SK-N-SH (cell line): ENCODE results near the gene SAP30BP. TPM values are rescaled to one million over a fixed set of nuclear protein-coding genes. Genes with fewer than 3 reads are reported as not detected.

ENCODE experiments used
- CTCF ChIA-PET: fragments of 300-600, 350-600 bp; formaldehyde crosslinking; extraction: SDS; loops from one replicate; lab custom pipeline; 2021; lab: Yijun Ruan, JAX
- POLR2A ChIA-PET: fragments of 350-600 bp; sonication (Branson Sonifier 250); formaldehyde crosslinking; extraction: SDS; loops from one replicate; lab custom pipeline; 2020; ENCODE audit warnings: antibody characterized with exemption, inconsistent platforms; lab: Yijun Ruan, JAX
- DNase-seq: peaks from one replicate; pipeline ENCODE4 v3.0.0; 2012
- H2AFZ ChIP-seq: fragments of 200-600 bp; sonication (generic); 2 replicates; pipeline ENCODE4 v1.8.1; 2016; ENCODE audit warnings: antibody characterized with exemption, mild to moderate bottlenecking, low read depth
- H3F3A ChIP-seq: fragments of 200-600 bp; sonication (generic); replicated peaks from 2 replicates; pipeline ENCODE3; 2016; ENCODE audit warnings: antibody characterized with exemption, mild to moderate bottlenecking; ENCODE audit not compliant: insufficient read depth
- H3K27ac ChIP-seq, 2 experiments: fragments of 200-500 bp in 1 of 2; fragments of 200-600 bp in 1 of 2; sonication (Bioruptor generic) in 1 of 2; sonication (generic), shearing (Covaris generic) in 1 of 2; 2 replicates each; pipeline versions ENCODE4 v1.5.1 to v1.6.1; 2014 to 2016; ENCODE audit warnings: low read depth in 2 of 2, inconsistent platforms in 1 of 2, low read length in 1 of 2, mild to moderate bottlenecking in 1 of 2, mixed read lengths in 1 of 2
- H3K27me3 ChIP-seq: fragments of 200-600 bp; sonication (generic), shearing (Covaris generic); 2 replicates; pipeline ENCODE4 v1.6.1; 2016; ENCODE audit warnings: mixed run types; ENCODE audit not compliant: insufficient read depth
- H3K36me3 ChIP-seq, 2 experiments: fragments of 200-500 bp in 1 of 2; fragments of 200-600 bp in 1 of 2; sonication (Bioruptor generic) in 1 of 2; sonication (generic) in 1 of 2; replicated peaks in 1 of 2; 2 replicates each; pipeline versions ENCODE3 to v1.5.1; 2014 to 2016; ENCODE audit warnings: low read length in 1 of 2, mild to moderate bottlenecking in 1 of 2; ENCODE audit not compliant: insufficient read depth in 2 of 2, control insufficient read depth in 1 of 2
- H3K4me1 ChIP-seq, 2 experiments: fragments of 200-500 bp in 1 of 2; fragments of 200-600 bp in 1 of 2; sonication (Bioruptor generic) in 1 of 2; sonication (generic), shearing (Covaris generic) in 1 of 2; 2 replicates each; pipeline versions ENCODE4 v1.5.1 to v1.6.1; 2014 to 2016; ENCODE audit warnings: low read depth in 1 of 2, low read length in 1 of 2, mixed run types in 1 of 2; ENCODE audit not compliant: insufficient read depth in 2 of 2, control insufficient read depth in 1 of 2
- H3K4me2 ChIP-seq: fragments of 200-600 bp; sonication (generic), shearing (Covaris generic); 2 replicates; pipeline ENCODE4 v1.6.1; 2017; ENCODE audit warnings: mixed run types
- H3K4me3 ChIP-seq, 2 experiments: fragments of 200-500 bp in 1 of 2; fragments of 200-600 bp in 1 of 2; sonication (Bioruptor generic) in 1 of 2; sonication (generic), shearing (Covaris generic) in 1 of 2; 2 replicates each; pipeline versions ENCODE4 v1.5.1 to v1.8.1; 2014 to 2016; ENCODE audit warnings: low read depth in 2 of 2, inconsistent platforms in 1 of 2, low read length in 1 of 2, mild to moderate bottlenecking in 1 of 2, mixed read lengths in 1 of 2, moderate library complexity in 1 of 2
- H3K79me2 ChIP-seq: fragments of 200-600 bp; sonication (generic); 2 replicates; pipeline ENCODE4 v1.8.1; 2017; ENCODE audit warnings: mild to moderate bottlenecking; ENCODE audit not compliant: insufficient read depth
- H3K9ac ChIP-seq: fragments of 200-600 bp; sonication (generic); 2 replicates; pipeline ENCODE4 v1.6.1; 2017; ENCODE audit warnings: mixed run types
- H3K9me2 ChIP-seq: fragments of 200-600 bp; sonication (generic); 2 replicates; pipeline ENCODE4 v1.6.1; 2017; ENCODE audit warnings: mixed run types
- H3K9me3 ChIP-seq: fragments of 200-600 bp; sonication (generic); 2 replicates; pipeline ENCODE4 v1.6.1; 2017; ENCODE audit warnings: mixed run types, mild to moderate bottlenecking, moderate library complexity
- H4K20me1 ChIP-seq: fragments of 200-600 bp; sonication (generic); 2 replicates; pipeline ENCODE4 v1.6.1; 2017; ENCODE audit warnings: mild to moderate bottlenecking, mixed run types; ENCODE audit not compliant: insufficient read depth
- ELF1 ChIP-seq: IDR thresholded peaks from 2 replicates; pipeline ENCODE4 v1.4.0; 2012
- JUND ChIP-seq: IDR thresholded peaks from 2 replicates; pipeline ENCODE4 v1.4.0; 2012
- MXI1 ChIP-seq: IDR thresholded peaks from 2 replicates; pipeline ENCODE4 v1.6.1; 2012; ENCODE audit warnings: mild to moderate bottlenecking, low read depth, low read length, improper control_type of control experiment
- POLR2AphosphoS5 ChIP-seq: IDR thresholded peaks from 2 replicates; pipeline ENCODE4 v1.6.1; 2012; ENCODE audit warnings: low read depth, low read length
- RCOR1 ChIP-seq: fragments of 150-350 bp; IDR thresholded peaks from 2 replicates; pipeline ENCODE4 v1.6.1; 2017; ENCODE audit warnings: antibody characterized with exemption, low read length
- RFX5 ChIP-seq: IDR thresholded peaks from 2 replicates; pipeline ENCODE4 v1.6.1; 2012; ENCODE audit warnings: mild to moderate bottlenecking, improper control_type of control experiment, low read length
- RXRA ChIP-seq: IDR thresholded peaks from 2 replicates; pipeline ENCODE4 v1.4.0; 2012; ENCODE audit warnings: low read depth, mild to moderate bottlenecking, borderline replicate concordance
- SIN3A ChIP-seq: IDR thresholded peaks from 2 replicates; pipeline ENCODE4 v1.6.1; 2012; ENCODE audit warnings: low read depth, mild to moderate bottlenecking, low read length, moderate library complexity, borderline replicate concordance
- SMC3 ChIP-seq: IDR thresholded peaks from 2 replicates; pipeline ENCODE4 v1.6.1; 2012; ENCODE audit warnings: low read depth, low read length, improper control_type of control experiment
- TAF1 ChIP-seq: IDR thresholded peaks from 2 replicates; pipeline ENCODE4 v1.6.1; 2012; ENCODE audit warnings: low read depth, mild to moderate bottlenecking, low read length, moderate library complexity, borderline replicate concordance
- TCF12 ChIP-seq: IDR thresholded peaks from 2 replicates; pipeline ENCODE4 v1.4.0; 2012
- YY1 ChIP-seq: IDR thresholded peaks from 2 replicates; pipeline ENCODE4 v1.4.0; 2012; ENCODE audit warnings: low read depth, mild to moderate bottlenecking
- WGBS: methylation state at CpG from one replicate; pipeline ENCODE4 v1.1.6; 2017; ENCODE audit warnings: low lambda C conversion rate; 5-methylcytosine and 5-hydroxymethylcytosine counted together
- polyA plus RNA-seq, 3 experiments: library from polyadenylated mRNA; depleted of rRNA; stranded (reverse); fragments of >200 nt; gene quantifications; 2 replicates each; pipeline ENCODE4 v1.2.3, GENCODE V29; 2012
- TF ChIP-seq, protein P1 (sequence below): IDR thresholded peaks from 2 replicates; pipeline ENCODE4 v1.4.0; 2012; ENCODE audit warnings: low read depth, borderline replicate concordance
- TF ChIP-seq, protein P2 (sequence below): fragments of 150-350 bp; IDR thresholded peaks from 2 replicates; pipeline ENCODE4 v1.6.1; 2017; ENCODE audit warnings: antibody characterized with exemption, low read length, low read depth, borderline replicate concordance
- TF ChIP-seq, protein P3 (sequence below): IDR thresholded peaks from 2 replicates; pipeline ENCODE4 v1.4.0; 2012; ENCODE audit warnings: low read depth, borderline replicate concordance
- TF ChIP-seq, protein P4 (sequence below): IDR thresholded peaks from 2 replicates; pipeline ENCODE4 v1.4.0; 2012; ENCODE audit warnings: low read depth

The SAP30BP gene
- polyA plus RNA-seq, 1 of the 3 experiments (the other 2 are of a cell fraction) = 158 TPM

DNA sequence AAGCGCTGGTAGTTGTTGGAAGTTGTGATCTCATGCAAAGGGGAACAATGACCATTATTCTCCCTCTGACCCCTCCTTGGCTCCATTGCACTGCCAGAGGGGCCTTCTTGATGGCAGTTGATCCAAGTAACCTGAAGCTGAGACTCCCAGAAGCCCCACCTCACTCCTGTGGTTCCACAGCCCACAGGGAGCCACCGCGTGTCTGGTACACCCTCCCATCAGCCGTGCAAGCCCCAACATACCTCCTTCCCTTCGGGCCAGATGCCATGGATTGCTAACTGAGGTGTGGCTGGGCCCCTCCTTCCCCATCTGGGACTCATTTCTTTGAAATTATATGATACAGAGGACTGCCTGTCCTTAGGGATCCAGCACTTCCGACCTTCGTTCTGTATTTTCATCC, 17.8 kb downstream of the SAP30BP start:
- ChIA-PET POLR2A (no interaction called here), CTCF (interaction anchor here (4.0 to 5.2 kb wide), 2 partner anchors 10 to 52 kb away, joined by 22 to 50 read pairs; partner anchors contain the start of gene SMIM5)
- 81% methylated on average over 7 of the region's 7 CpGs for WGBS
- H3K4me2 ChIP-seq = peak overlapping the region; percentile 9; the same call in 1 of the 2 replicates
- no peaks in the 10 kb centered on the region for H3K9me2 ChIP-seq
- peaks cover 6 to 48% of the 10 kb centered on the region in 2 experiments; a peak in 3 of 4 replicates for H3K4me1 ChIP-seq
- H3K9me3 ChIP-seq = no peaks in the 10 kb centered on the region
- no peak for DNase-seq
- H2AFZ ChIP-seq = no peak overlapping the region
- peaks cover 91% of the 10 kb centered on the region for H3K79me2 ChIP-seq
- H3K27me3 ChIP-seq = no peaks in the 10 kb centered on the region
- peaks cover 36% of the 10 kb centered on the region for H3F3A ChIP-seq
- peaks cover 8 to 20% of the 10 kb centered on the region in 2 experiments for H3K36me3 ChIP-seq
- H3K4me3 ChIP-seq = no peak overlapping the region
- TF ChIP-seq YY1 (no peak), TCF12 (peak; percentile 39; the same call in 1 of the 2 replicates)
- H3K27ac ChIP-seq = peak overlapping the region in 1 of 2 experiments; percentile 59; a peak in 2 of 4 replicates
- H4K20me1 ChIP-seq = peaks cover 12% of the 10 kb centered on the region; the same call in 1 of the 2 replicates
- no peak overlapping the region for H3K9ac ChIP-seq

DNA sequence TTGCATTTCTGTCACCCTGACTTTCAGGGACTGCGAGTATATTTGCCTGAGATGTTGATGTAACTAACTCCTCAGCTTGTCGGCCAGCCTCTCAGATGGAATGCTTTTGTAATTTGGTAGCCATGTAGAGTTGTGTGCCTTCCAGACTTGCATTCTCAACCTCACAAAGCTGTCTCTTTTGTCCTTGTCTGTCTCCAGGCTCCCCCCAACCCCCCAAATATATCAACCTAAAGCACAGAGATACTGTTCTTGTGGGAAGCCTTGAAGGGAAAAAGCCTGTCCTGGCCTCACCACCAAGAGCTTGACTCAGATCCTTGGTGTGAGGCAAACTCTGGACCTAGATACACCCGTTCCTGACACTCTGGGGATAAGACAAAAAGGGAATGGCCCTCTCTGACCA, 18.4 kb downstream of the SAP30BP start:
- Histone ChIP-seq H3K9ac (no peak overlapping the region), H4K20me1 (peaks cover 12% of the 10 kb centered on the region; the same call in 1 of the 2 replicates), H3K9me3 (no peaks in the 10 kb centered on the region), H3K27ac (peak overlapping the region in 1 of 2 experiments; percentile 59; a peak in 1 of 4 replicates), H3K4me3 (no peak overlapping the region), H3K36me3 (peaks cover 5 to 25% of the 10 kb centered on the region in 2 experiments), H2AFZ (no peak overlapping the region), H3F3A (peaks cover 34% of the 10 kb centered on the region), H3K27me3 (no peaks in the 10 kb centered on the region), H3K9me2 (no peaks in the 10 kb centered on the region), H3K4me2 (peak overlapping the region; percentile 9; the same call in 1 of the 2 replicates), H3K4me1 (peaks cover 6 to 47% of the 10 kb centered on the region in 2 experiments; a peak in 3 of 4 replicates), H3K79me2 (peaks cover 91% of the 10 kb centered on the region)
- no peak for DNase-seq
- ChIA-PET CTCF (interaction anchor here (1.5 to 5.2 kb wide), 4 partner anchors 9 to 68 kb away, joined by 3 to 50 read pairs (median 14); partner anchors contain the start of gene SMIM5), POLR2A (no interaction called here)
- TF ChIP-seq MXI1 = no peak
- no peak for TF ChIP-seq JUND
- TF ChIP-seq ELF1 = no peak
- no peak for TF ChIP-seq POLR2AphosphoS5
- no peak for TF ChIP-seq RCOR1
- TF ChIP-seq RFX5 = no peak
- no peak for TF ChIP-seq RXRA
- WGBS = 85% methylated on average over 3 of the region's 3 CpGs

DNA sequence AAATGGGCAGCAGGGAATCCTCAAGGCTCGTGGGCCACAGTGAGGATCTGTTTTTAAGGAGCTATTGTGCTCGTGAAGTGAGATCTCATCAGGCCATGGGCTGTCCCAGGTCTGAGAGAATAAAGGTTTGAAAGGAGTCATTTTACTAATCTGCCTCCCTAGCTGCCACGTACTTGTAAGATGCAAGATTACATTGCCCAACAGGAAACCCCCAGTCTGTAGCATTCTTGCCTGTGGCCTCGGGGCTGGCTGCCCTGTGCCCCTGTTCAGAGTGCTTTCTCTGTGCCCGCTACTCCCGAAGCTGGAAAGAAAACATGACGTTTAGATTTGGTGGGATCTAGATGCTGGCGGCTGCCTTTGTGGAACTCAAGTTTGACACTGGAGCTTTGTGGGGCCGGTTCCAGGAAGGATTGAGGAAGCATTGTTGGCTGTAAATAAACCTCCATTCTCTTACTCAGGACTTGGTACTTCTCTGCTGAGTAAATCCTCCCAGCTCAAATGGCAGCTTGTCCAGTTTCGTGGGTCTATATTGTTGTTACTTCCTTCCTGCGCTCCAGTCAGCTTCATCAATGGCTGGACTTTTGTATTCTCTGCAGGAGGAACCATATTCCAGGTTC, 21.2 kb downstream of the SAP30BP start:
- H3K27me3 ChIP-seq = no peaks in the 10 kb centered on the region
- no peaks in the 10 kb centered on the region for H3K9me3 ChIP-seq
- H3K27ac ChIP-seq = no peak overlapping the region
- POLR2A ChIA-PET = interaction anchor here (1.2 kb wide), 1 partner anchor 232 kb away, joined by 3 read pairs; the partner anchor contains the start of gene TMEM94
- DNase-seq = no peak
- H3K9ac ChIP-seq = no peak overlapping the region
- H3K9me2 ChIP-seq = no peaks in the 10 kb centered on the region
- H4K20me1 ChIP-seq = peaks cover 9% of the 10 kb centered on the region; the same call in 1 of the 2 replicates
- 96% methylated on average over 11 of the region's 11 CpGs for WGBS
- H3K4me2 ChIP-seq = no peak overlapping the region
- H3K4me3 ChIP-seq = no peak overlapping the region
- peaks cover 25 to 64% of the 10 kb centered on the region in 2 experiments; a peak in 3 of 4 replicates for H3K4me1 ChIP-seq
- H3K79me2 ChIP-seq = peaks cover 93% of the 10 kb centered on the region
- peaks cover 10 to 25% of the 10 kb centered on the region in 2 experiments for H3K36me3 ChIP-seq
- CTCF ChIA-PET = interaction anchor here (0.9 to 4.0 kb wide), 9 partner anchors 8 to 158 kb away, joined by 3 to 22 read pairs (median 4); partner anchors contain the start of gene SMIM5
- no peak overlapping the region for H2AFZ ChIP-seq
- peaks cover 40% of the 10 kb centered on the region for H3F3A ChIP-seq
- TF ChIP-seq, protein P1, sequence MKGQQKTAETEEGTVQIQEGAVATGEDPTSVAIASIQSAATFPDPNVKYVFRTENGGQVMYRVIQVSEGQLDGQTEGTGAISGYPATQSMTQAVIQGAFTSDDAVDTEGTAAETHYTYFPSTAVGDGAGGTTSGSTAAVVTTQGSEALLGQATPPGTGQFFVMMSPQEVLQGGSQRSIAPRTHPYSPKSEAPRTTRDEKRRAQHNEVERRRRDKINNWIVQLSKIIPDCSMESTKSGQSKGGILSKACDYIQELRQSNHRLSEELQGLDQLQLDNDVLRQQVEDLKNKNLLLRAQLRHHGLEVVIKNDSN = no peak
- TF ChIP-seq SIN3A (no peak), TAF1 (no peak), RXRA (no peak), SMC3 (no peak)
- TF ChIP-seq, protein P2, sequence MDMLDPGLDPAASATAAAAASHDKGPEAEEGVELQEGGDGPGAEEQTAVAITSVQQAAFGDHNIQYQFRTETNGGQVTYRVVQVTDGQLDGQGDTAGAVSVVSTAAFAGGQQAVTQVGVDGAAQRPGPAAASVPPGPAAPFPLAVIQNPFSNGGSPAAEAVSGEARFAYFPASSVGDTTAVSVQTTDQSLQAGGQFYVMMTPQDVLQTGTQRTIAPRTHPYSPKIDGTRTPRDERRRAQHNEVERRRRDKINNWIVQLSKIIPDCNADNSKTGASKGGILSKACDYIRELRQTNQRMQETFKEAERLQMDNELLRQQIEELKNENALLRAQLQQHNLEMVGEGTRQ = no peak
- TF ChIP-seq, protein P3, sequence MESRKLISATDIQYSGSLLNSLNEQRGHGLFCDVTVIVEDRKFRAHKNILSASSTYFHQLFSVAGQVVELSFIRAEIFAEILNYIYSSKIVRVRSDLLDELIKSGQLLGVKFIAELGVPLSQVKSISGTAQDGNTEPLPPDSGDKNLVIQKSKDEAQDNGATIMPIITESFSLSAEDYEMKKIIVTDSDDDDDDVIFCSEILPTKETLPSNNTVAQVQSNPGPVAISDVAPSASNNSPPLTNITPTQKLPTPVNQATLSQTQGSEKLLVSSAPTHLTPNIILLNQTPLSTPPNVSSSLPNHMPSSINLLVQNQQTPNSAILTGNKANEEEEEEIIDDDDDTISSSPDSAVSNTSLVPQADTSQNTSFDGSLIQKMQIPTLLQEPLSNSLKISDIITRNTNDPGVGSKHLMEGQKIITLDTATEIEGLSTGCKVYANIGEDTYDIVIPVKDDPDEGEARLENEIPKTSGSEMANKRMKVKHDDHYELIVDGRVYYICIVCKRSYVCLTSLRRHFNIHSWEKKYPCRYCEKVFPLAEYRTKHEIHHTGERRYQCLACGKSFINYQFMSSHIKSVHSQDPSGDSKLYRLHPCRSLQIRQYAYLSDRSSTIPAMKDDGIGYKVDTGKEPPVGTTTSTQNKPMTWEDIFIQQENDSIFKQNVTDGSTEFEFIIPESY = no peak
- TF ChIP-seq, protein P4, sequence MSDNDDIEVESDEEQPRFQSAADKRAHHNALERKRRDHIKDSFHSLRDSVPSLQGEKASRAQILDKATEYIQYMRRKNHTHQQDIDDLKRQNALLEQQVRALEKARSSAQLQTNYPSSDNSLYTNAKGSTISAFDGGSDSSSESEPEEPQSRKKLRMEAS = no peak
